Loucy (cell line): ENCODE measurements around the gene C1QL3.

Source experiments
- H2AFZ ChIP-seq: fragments of 200-600 bp; sonication (generic); 2 replicates; pipeline ENCODE4 v1.6.0; 2016; ENCODE audit warnings: antibody characterized with exemption, mild to moderate bottlenecking, low read length, moderate library complexity
- H3F3A ChIP-seq: fragments of 200-600 bp; 2 replicates; pipeline ENCODE4 v1.6.0; 2016; ENCODE audit warnings: antibody characterized with exemption, low read depth, mild to moderate bottlenecking
- H3K27me3 ChIP-seq: fragments of 200-600 bp; sonication (generic); 2 replicates; pipeline ENCODE4 v1.6.1; 2014; ENCODE audit warnings: low read length, mild to moderate bottlenecking; ENCODE audit not compliant: insufficient read depth, poor library complexity, severe bottlenecking
- H3K36me3 ChIP-seq: fragments of 200-600 bp; sonication (generic); 2 replicates; pipeline ENCODE4 v1.6.1; 2016; ENCODE audit warnings: low read length; ENCODE audit not compliant: insufficient read depth
- H3K4me1 ChIP-seq: fragments of 200-600 bp; sonication (generic); 2 replicates; pipeline ENCODE4 v1.5.1; 2014; ENCODE audit warnings: low read length, mild to moderate bottlenecking; ENCODE audit not compliant: insufficient read depth, poor library complexity, severe bottlenecking
- H3K4me2 ChIP-seq: fragments of 200-600 bp; sonication (generic); 2 replicates; pipeline ENCODE4 v1.6.0; 2014; ENCODE audit warnings: antibody characterized with exemption, low read length, low read depth, mild to moderate bottlenecking; ENCODE audit not compliant: poor library complexity, severe bottlenecking
- H3K4me3 ChIP-seq: fragments of 200-600 bp; sonication (generic); 2 replicates; pipeline ENCODE4 v1.5.1; 2014; ENCODE audit warnings: low read length, mild to moderate bottlenecking, mixed read lengths; ENCODE audit not compliant: poor library complexity, severe bottlenecking
- H3K79me2 ChIP-seq: fragments of 200-600 bp; sonication (generic); 2 replicates; pipeline ENCODE4 v1.6.1; 2014; ENCODE audit warnings: low read length; ENCODE audit not compliant: insufficient read depth
- H3K9ac ChIP-seq: fragments of 200-600 bp; sonication (generic); 2 replicates; pipeline ENCODE4 v1.6.0; 2014; ENCODE audit warnings: mild to moderate bottlenecking, low read depth, low read length, moderate library complexity; ENCODE audit not compliant: poor library complexity, severe bottlenecking
- H3K9me2 ChIP-seq: fragments of 200-600 bp; sonication (generic); replicated peaks from 2 replicates; pipeline ENCODE4 v1.6.1; 2016; ENCODE audit warnings: low read depth, low read length, mixed read lengths
- H3K9me3 ChIP-seq: fragments of 200-600 bp; sonication (generic); 2 replicates; pipeline ENCODE4 v1.6.1; 2014; ENCODE audit warnings: mild to moderate bottlenecking, antibody characterized with exemption, low read length, low read depth; ENCODE audit not compliant: insufficient read depth
- H4K20me1 ChIP-seq: fragments of 200-600 bp; sonication (generic); 2 replicates; pipeline ENCODE4 v1.6.0; 2014; ENCODE audit warnings: antibody characterized with exemption, low read length, mild to moderate bottlenecking; ENCODE audit not compliant: insufficient read depth, poor library complexity, severe bottlenecking
- EZH2phosphoT487 ChIP-seq: fragments of 200-600 bp; IDR thresholded peaks from 2 replicates; pipeline ENCODE4 v1.6.1; 2018; ENCODE audit warnings: antibody characterized with exemption, mild to moderate bottlenecking, moderate library complexity, borderline replicate concordance
- TF ChIP-seq, protein P1 (sequence below): fragments of 200-600 bp; sonication (generic); conservative IDR thresholded peaks from 2 replicates; pipeline ENCODE4 v1.5.1; 2014; ENCODE audit warnings: mild to moderate bottlenecking, antibody characterized with exemption, low read length

The C1QL3 gene

GRCh38 chr10:16565604-16566003 lies 43.9 kb upstream of the C1QL3 start:
- no peak overlapping the region for H3K9ac ChIP-seq
- no peaks in the 10 kb centered on the region for H3K9me3 ChIP-seq
- H2AFZ ChIP-seq, result no peak overlapping the region
- H3K9me2 ChIP-seq, result no peaks in the 10 kb centered on the region
- H3K4me3 ChIP-seq, result no peak overlapping the region
- H3K79me2 ChIP-seq, result no peaks in the 10 kb centered on the region
- H3F3A ChIP-seq, result no peaks in the 10 kb centered on the region
- TF ChIP-seq, protein P1, sequence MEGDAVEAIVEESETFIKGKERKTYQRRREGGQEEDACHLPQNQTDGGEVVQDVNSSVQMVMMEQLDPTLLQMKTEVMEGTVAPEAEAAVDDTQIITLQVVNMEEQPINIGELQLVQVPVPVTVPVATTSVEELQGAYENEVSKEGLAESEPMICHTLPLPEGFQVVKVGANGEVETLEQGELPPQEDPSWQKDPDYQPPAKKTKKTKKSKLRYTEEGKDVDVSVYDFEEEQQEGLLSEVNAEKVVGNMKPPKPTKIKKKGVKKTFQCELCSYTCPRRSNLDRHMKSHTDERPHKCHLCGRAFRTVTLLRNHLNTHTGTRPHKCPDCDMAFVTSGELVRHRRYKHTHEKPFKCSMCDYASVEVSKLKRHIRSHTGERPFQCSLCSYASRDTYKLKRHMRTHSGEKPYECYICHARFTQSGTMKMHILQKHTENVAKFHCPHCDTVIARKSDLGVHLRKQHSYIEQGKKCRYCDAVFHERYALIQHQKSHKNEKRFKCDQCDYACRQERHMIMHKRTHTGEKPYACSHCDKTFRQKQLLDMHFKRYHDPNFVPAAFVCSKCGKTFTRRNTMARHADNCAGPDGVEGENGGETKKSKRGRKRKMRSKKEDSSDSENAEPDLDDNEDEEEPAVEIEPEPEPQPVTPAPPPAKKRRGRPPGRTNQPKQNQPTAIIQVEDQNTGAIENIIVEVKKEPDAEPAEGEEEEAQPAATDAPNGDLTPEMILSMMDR, result no peak
- no peak for TF ChIP-seq EZH2phosphoT487
- H3K4me1 ChIP-seq, result no peaks in the 10 kb centered on the region
- H3K27me3 ChIP-seq, result no peaks in the 10 kb centered on the region
- H3K4me2 ChIP-seq, result no peak overlapping the region
- no peaks in the 10 kb centered on the region for H4K20me1 ChIP-seq
- H3K36me3 ChIP-seq, result no peaks in the 10 kb centered on the region

DNA sequence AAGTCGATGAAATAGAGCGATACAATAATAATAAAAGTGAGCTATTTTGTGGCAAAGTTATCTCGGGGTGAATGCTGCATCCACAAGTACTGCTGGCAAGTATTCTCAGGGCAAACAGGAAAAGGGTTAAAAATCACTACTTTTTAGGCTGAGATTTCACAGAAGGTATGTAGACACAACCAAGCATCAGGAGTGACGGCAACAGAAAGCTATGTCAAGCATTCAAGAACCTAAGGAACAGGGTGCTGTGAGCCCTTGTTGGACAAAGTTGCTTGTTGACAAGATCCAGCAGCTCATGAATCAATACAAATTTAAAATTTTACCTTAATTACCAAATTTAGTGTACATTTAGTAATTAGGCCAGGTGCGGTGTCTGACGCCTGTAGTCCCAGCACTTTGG lies 41.2 kb upstream of the C1QL3 start:
- no peaks in the 10 kb centered on the region for H3K36me3 ChIP-seq

DNA sequence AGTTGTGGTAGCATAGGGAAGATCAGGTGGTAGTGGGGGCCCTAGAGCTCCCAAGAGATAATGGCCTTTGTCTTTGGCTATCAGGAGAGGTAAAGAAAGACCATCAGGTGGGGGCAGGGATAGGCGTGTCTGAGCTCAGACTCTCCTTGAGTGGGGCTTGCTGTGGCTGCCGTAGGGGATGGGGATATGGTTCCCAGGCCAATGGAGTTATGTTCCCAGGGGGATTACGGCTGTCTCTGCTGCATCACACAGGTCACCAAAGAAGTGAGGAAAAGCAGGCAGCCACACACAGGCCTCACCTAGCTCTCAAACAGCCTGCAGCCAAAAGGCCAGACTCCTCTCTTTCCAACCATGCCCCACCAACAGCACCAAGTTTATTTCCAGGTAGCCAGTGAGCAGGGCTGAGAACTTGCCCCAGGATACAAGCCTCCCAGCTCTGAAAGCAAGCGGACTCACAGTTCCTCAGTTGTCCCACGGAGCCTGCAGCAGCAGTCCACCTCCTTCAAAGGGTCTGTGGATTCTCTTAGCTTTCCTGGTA lies 37.6 kb upstream of the C1QL3 start:
- Histone ChIP-seq H3K27me3 (no peaks in the 10 kb centered on the region), H3K9ac (no peak overlapping the region), H3K4me1 (no peaks in the 10 kb centered on the region), H3K9me2 (no peaks in the 10 kb centered on the region), H2AFZ (no peak overlapping the region), H3K4me2 (no peak overlapping the region), H3K36me3 (no peaks in the 10 kb centered on the region), H3K4me3 (no peak overlapping the region), H3K9me3 (no peaks in the 10 kb centered on the region), H4K20me1 (no peaks in the 10 kb centered on the region), H3F3A (no peaks in the 10 kb centered on the region), H3K79me2 (no peaks in the 10 kb centered on the region)
- no peak for TF ChIP-seq EZH2phosphoT487
- TF ChIP-seq, protein P1, result no peak

More for the DNA sequence above, 41.2 kb upstream of the C1QL3 start:
- Histone ChIP-seq H3F3A (no peaks in the 10 kb centered on the region), H3K9me2 (no peaks in the 10 kb centered on the region), H3K4me3 (no peak overlapping the region), H3K9ac (no peak overlapping the region), H4K20me1 (no peaks in the 10 kb centered on the region), H3K4me1 (no peaks in the 10 kb centered on the region), H3K9me3 (no peaks in the 10 kb centered on the region), H3K4me2 (no peak overlapping the region), H3K27me3 (no peaks in the 10 kb centered on the region), H3K79me2 (no peaks in the 10 kb centered on the region), H2AFZ (no peak overlapping the region)
- no peak for TF ChIP-seq EZH2phosphoT487
- TF ChIP-seq, protein P1, result no peak
